ENCODE results near the gene HAO2.

HAO2 gene

DNA sequence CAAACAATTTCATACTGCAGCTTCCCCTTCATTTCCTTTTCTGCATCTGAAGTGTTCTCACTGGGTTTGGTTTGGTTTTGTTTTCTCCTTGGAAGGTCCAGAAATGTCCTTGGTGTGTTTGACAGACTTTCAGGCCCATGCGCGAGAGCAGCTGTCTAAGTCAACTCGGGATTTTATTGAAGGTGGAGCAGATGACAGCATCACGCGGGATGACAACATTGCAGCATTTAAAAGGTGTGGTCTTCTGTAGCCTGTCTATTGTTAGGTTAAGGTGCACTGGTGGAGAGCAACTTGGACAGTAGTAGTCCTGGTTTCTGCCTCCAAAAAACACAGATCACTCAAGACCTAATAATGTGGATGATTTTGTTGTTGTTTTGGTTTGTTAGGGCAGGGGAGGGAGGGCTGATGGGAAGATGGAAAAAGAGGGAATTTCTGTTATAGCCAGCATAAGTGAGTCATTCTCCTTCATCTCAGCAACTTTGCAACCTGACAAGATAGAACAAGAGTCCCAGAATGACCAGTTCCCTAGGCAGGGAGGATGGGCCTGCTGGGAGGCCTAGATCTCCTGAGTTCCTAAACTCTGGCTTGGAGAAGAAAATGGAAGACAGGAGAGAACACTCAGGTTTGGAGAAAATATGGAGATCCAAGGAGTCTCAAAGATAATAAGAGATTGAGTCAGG lies 12.5 kb downstream of the HAO2 start:
- Mint-ChIP-seq H3K4me1 (ENCODE audit: low read depth) (no peaks in the 10 kb centered on the region), H3K27me3 (peaks cover 11% of the 10 kb centered on the region), H3K36me3 (ENCODE audit: low read depth) (no peaks in the 10 kb centered on the region), H3K27ac (no peak overlapping the region), H3K4me3 (no peak overlapping the region), H3K9me3 (no peaks in the 10 kb centered on the region)

DNA sequence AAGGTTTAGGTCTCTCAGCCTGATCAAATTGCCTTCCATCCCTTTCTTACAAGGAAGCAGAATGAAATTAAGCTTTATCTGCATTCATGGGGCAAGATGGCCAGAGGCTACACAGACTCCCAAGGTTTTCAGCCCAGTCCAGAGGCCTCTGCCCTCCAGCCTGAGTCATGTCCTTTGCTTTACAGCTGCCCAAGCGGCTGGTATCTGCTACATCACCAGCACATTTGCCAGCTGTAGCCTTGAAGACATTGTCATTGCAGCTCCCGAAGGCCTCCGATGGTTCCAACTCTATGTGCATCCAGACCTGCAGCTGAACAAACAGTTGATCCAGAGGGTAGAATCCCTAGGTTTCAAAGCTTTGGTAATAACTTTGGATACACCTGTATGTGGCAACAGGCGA lies 16.0 kb downstream of the HAO2 start:
- Mint-ChIP-seq H3K36me3 (ENCODE audit: low read depth) (no peaks in the 10 kb centered on the region), H3K27ac (no peak overlapping the region), H3K4me1 (ENCODE audit: low read depth) (no peaks in the 10 kb centered on the region), H3K9me3 (no peaks in the 10 kb centered on the region), H3K27me3 (peaks cover 14% of the 10 kb centered on the region), H3K4me3 (no peak overlapping the region)

DNA sequence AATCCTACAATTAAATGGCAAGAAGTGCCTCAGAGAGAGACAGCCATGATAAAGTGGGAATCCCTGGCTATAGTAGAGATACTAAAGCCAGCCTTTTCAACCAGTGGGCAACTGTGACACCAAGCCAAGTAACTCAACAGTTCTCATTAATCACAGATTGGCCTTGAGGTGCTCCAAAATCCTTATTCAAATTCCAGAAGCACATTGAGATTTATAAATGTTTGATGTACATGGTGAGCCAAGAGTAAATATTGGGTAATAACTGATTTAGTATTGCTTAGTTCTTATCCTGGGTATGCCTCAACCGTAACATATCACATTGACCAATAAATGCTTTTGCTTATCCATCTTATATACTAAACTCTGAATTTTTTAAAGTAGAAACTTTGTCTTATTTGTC lies 17.1 kb downstream of the HAO2 start:
- H3K4me1 Mint-ChIP-seq (ENCODE audit: low read depth), result no peaks in the 10 kb centered on the region
- no peaks in the 10 kb centered on the region for H3K36me3 Mint-ChIP-seq (ENCODE audit: low read depth)
- H3K9me3 Mint-ChIP-seq, result no peaks in the 10 kb centered on the region
- H3K27me3 Mint-ChIP-seq, result peaks cover 4% of the 10 kb centered on the region
- no peak overlapping the region for H3K27ac Mint-ChIP-seq
- H3K4me3 Mint-ChIP-seq, result no peak overlapping the region

DNA sequence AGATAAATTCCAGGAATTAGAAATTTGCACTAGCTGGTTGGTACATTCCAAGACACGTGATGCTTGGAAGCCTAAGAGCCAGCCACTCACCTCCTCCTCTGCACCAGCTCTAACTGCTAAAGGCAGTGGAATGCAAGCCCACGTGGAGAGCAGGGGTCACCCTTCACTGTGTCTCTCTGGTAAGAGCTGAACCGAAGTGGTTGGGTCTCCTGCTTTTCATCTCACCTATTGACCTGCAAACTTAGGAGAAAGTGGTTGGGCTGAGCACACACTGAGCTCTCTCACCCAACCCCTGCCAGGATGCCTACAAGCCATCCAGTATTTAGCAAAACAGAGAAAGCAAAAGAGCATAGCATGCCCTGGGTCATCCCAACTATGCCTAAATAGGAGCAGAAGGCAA lies 19.3 kb downstream of the HAO2 start:
- H3K36me3 Mint-ChIP-seq (ENCODE audit: low read depth), result no peaks in the 10 kb centered on the region
- no peaks in the 10 kb centered on the region for H3K4me1 Mint-ChIP-seq (ENCODE audit: low read depth)
- H3K4me3 Mint-ChIP-seq, result no peak overlapping the region
- H3K9me3 Mint-ChIP-seq, result no peaks in the 10 kb centered on the region
- no peak overlapping the region for H3K27ac Mint-ChIP-seq
- H3K27me3 Mint-ChIP-seq, result peaks cover 4% of the 10 kb centered on the region

DNA sequence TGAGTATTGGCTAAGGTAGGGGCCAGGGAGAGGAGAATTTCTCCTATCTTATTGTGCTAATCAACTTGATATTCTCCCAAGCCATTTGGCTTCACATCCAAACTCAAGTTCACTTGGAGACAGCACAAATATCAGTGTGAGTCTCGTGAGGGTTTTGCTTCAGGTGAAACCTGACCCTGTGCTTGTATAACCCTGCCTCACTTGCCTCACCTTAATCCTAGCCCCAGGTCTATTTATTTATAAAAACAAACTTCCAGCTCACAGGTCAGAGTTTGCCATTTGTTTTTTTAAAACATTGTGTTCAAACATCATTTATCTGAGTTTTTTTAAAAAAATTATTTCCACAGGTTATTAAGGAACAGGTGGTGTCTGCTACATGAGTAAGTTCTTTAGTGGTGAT lies 19.9 kb downstream of the HAO2 start:
- Mint-ChIP-seq H3K4me3 (no peak overlapping the region), H3K27me3 (peaks cover 4% of the 10 kb centered on the region), H3K9me3 (no peaks in the 10 kb centered on the region), H3K4me1 (ENCODE audit: low read depth) (no peaks in the 10 kb centered on the region), H3K27ac (no peak overlapping the region), H3K36me3 (ENCODE audit: low read depth) (no peaks in the 10 kb centered on the region)

DNA sequence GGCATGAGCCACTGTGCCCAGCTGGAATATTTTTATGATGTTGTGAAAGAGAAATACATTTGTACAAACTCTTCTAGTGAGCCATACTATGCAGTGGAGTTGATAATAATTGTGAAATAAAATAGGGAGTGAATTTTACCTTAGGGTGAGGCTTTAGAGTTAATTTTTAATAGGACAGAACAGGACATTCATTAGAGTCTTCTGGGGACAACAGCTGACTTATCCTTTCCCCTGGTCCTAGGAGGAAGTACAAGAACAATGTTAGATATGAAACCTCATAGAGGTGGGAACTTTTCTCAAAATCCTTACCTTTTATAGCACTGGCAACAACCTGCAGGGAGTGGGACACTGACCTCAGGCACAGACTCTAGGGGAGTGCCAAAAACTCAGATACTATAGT lies 21.9 kb downstream of the HAO2 start:
- Mint-ChIP-seq H3K4me3 (no peak overlapping the region), H3K9me3 (peaks cover 3% of the 10 kb centered on the region), H3K36me3 (ENCODE audit: low read depth) (no peaks in the 10 kb centered on the region), H3K27me3 (peaks cover 9% of the 10 kb centered on the region), H3K4me1 (ENCODE audit: low read depth) (no peaks in the 10 kb centered on the region), H3K27ac (no peak overlapping the region)

DNA sequence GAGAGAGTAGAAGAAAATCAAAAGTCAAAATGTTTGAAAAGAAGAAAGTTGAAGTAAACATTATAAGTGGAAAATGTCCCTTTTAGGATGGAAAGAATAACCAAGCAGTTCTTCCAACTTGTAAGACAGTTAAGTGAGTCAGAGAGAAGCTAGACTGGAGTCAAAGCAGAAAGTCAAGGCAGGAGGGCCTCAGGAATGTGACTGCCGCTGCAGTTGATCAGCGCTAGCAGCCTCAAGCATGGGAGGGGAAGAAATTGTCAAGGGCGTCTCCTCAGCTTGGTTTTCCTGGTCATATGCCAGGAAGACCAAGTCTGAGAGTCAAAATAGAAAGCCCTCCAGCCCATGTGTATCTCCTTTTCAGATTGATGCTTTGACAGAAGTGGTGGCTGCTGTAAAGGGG lies 23.2 kb downstream of the HAO2 start:
- no peak overlapping the region for H3K4me3 Mint-ChIP-seq
- peaks cover 12% of the 10 kb centered on the region for H3K27me3 Mint-ChIP-seq
- H3K9me3 Mint-ChIP-seq, result peaks cover 3% of the 10 kb centered on the region
- H3K27ac Mint-ChIP-seq, result no peak overlapping the region
- no peaks in the 10 kb centered on the region for H3K4me1 Mint-ChIP-seq (ENCODE audit: low read depth)
- no peaks in the 10 kb centered on the region for H3K36me3 Mint-ChIP-seq (ENCODE audit: low read depth)

DNA sequence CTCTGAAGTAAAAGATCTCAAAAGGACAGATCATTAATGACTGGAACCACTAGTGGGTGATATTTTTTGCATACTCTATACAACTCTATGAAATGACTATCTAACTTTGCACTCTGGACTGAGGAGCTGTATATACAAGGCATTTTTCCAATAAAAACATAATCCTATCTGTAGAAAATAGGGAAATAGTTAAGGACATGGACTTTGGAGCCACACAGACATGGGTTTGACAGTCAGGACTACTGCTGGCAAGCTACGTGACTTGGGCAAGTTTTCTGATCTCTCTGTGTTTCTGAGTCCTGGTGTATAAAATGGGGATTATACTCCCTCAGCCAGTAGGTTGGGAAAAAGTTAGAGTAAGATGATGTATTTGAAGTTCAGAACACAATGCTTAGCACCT lies 25.5 kb downstream of the HAO2 start:
- Mint-ChIP-seq H3K4me3 (no peak overlapping the region), H3K36me3 (ENCODE audit: low read depth) (no peaks in the 10 kb centered on the region), H3K27me3 (peaks cover 13% of the 10 kb centered on the region), H3K4me1 (ENCODE audit: low read depth) (no peaks in the 10 kb centered on the region), H3K9me3 (peaks cover 3% of the 10 kb centered on the region), H3K27ac (no peak overlapping the region)

DNA sequence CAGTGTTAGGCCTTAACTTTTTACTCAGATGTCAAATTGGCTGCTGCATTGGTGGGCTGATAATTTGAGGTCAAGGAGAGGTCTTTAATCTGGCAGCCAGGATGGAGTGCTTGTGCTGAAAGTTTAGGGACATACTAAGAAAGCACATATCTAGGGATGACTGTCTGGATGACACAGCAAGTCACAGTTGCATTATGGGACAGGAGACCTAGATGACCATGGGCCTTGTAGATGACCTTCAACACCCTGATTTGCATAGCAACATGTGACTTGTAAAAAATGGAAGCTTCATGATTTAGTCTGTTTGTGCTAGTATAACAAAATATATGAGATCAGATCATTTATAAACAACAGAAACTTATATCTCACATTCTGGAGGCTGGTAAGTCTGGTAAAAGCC lies 28.4 kb downstream of the HAO2 start:
- Mint-ChIP-seq H3K36me3 (ENCODE audit: low read depth) (no peaks in the 10 kb centered on the region), H3K9me3 (peaks cover 3% of the 10 kb centered on the region), H3K27ac (no peak overlapping the region), H3K4me1 (ENCODE audit: low read depth) (no peaks in the 10 kb centered on the region), H3K27me3 (peaks cover 9% of the 10 kb centered on the region), H3K4me3 (no peak overlapping the region)

DNA sequence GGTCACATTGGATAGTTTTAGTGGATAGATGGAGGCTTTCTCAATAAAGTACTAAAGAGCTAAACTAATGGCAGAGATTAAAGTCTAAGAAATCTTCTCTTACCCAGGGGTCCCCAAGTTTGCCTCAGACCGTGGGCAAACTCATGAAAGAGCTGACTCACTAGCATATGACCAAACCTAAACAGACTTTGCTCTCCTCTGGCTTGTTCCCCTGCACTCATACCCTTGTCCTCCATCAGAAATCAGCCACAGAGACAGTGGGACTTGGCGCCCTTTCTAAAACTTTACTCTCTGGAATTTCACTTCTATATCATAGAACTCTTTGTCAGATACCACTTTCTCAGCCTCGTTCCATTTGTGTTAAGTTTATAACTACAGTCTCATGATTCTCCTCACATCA lies 29.4 kb downstream of the HAO2 start:
- Mint-ChIP-seq H3K9me3 (peaks cover 3% of the 10 kb centered on the region), H3K27me3 (peaks cover 16% of the 10 kb centered on the region)

DNA sequence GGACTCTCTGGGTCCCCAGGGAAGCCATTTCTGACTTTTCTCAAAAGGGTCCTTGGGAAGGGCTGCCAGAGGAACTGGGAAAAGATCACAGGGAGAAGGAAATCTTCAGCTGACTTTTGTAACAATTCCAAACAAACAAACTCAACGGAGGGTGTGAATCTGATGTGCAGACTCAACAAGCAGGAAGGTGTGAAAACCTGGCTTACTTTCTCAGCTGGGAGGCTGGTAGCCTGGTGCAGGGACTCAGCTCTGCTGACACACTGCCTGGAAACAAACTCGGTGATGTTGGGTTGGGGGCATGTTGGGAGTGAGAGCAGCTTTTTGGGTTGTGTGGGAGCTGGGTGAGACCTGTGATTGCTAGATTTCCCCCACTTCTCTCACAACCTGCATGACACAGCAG lies 36.2 kb downstream of the HAO2 start:
- Mint-ChIP-seq H3K27ac (no peak overlapping the region), H3K4me1 (ENCODE audit: low read depth) (no peaks in the 10 kb centered on the region), H3K9me3 (peaks cover 8% of the 10 kb centered on the region), H3K36me3 (ENCODE audit: low read depth) (no peaks in the 10 kb centered on the region), H3K4me3 (no peak overlapping the region), H3K27me3 (peaks cover 20% of the 10 kb centered on the region)

More for the DNA sequence above, 29.4 kb downstream of the HAO2 start:
- H3K4me3 Mint-ChIP-seq, result no peak overlapping the region
- no peaks in the 10 kb centered on the region for H3K36me3 Mint-ChIP-seq (ENCODE audit: low read depth)
- H3K27ac Mint-ChIP-seq, result no peak overlapping the region
- H3K4me1 Mint-ChIP-seq (ENCODE audit: low read depth), result no peaks in the 10 kb centered on the region

DNA sequence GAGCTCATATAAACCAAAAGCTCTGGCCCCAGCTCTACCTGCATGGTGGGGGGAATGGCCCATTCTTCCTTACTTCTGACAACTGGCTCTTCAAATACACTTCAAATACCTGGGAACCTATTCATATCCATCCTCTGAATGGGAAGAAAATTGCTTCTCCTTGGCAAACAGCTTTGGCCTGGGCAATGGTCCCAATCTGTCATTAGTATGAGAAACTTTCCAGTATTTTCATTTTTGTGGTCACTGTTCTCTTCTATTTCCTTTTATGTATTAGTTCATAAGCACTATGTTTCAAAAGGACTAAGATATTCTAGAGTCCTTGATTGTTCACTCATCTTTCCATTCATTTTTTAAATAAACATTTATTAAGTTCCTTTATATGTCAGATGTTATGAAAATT lies 41.1 kb downstream of the HAO2 start:
- no peak overlapping the region for H3K27ac Mint-ChIP-seq
- peaks cover 10% of the 10 kb centered on the region for H3K27me3 Mint-ChIP-seq
- H3K4me3 Mint-ChIP-seq, result no peak overlapping the region
- H3K9me3 Mint-ChIP-seq, result peaks cover 13% of the 10 kb centered on the region
- H3K36me3 Mint-ChIP-seq (ENCODE audit: low read depth), result no peaks in the 10 kb centered on the region
- H3K4me1 Mint-ChIP-seq (ENCODE audit: low read depth), result no peaks in the 10 kb centered on the region

DNA sequence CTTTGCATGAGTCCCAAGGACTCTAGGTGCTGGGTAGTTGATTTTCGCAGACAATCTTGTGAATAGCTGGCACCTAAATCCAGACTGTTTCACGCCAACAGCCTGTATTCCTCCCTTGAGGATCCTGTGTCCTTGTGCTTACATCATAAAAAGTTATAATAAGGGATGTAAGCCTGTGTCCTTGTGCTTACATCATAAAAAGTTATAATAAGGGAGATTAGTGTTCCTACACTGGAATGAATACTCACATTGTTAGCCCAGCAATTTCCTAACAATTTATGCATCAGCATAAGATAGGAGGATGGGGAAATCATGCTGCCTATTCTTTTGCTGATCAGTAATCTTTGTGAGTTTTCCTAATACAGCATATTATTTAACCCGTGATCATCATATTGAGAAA lies 42.4 kb downstream of the HAO2 start:
- Mint-ChIP-seq H3K4me1 (ENCODE audit: low read depth) (no peaks in the 10 kb centered on the region), H3K4me3 (no peak overlapping the region), H3K9me3 (peaks cover 13% of the 10 kb centered on the region), H3K27me3 (peaks cover 6% of the 10 kb centered on the region), H3K36me3 (ENCODE audit: low read depth) (no peaks in the 10 kb centered on the region), H3K27ac (no peak overlapping the region)

DNA sequence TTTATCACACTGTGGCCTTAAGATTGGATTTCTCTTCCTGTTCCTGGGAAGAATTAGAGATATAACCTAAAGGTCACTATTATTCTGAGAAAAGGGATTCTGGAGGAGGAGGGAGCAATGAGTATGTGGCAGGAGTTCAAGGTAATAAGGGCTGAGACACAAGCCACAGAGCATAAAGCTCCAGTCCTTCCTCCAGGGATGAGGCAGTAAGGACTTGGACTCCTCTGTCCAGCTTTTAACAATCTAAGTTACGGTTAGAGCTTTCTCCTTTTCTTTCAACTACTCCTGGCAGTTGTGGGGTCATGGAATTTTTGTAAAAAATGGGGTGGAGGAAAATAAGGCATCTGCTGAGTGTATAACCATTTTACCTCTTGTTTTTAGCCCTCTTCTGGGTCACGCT lies 46.4 kb downstream of the HAO2 start, which contains the start of gene HSD3B2:
TSS of gene HSD3B2 (plus strand) at position 201 of the 400 bp plus-strand sequence. CDS start 270 bp downstream, outside the sequence.
- H3K27me3 Mint-ChIP-seq, result peaks cover 5% of the 10 kb centered on the region
- no peak within 1 kb of the TSS for H3K27ac Mint-ChIP-seq
- H3K36me3 Mint-ChIP-seq (ENCODE audit: low read depth), result no peaks in the 10 kb centered on the region
- peaks cover 5% of the 10 kb centered on the region for H3K9me3 Mint-ChIP-seq
- no peak within 1 kb of the TSS for H3K4me3 Mint-ChIP-seq
- no peaks in the 10 kb centered on the region for H3K4me1 Mint-ChIP-seq (ENCODE audit: low read depth)

DNA sequence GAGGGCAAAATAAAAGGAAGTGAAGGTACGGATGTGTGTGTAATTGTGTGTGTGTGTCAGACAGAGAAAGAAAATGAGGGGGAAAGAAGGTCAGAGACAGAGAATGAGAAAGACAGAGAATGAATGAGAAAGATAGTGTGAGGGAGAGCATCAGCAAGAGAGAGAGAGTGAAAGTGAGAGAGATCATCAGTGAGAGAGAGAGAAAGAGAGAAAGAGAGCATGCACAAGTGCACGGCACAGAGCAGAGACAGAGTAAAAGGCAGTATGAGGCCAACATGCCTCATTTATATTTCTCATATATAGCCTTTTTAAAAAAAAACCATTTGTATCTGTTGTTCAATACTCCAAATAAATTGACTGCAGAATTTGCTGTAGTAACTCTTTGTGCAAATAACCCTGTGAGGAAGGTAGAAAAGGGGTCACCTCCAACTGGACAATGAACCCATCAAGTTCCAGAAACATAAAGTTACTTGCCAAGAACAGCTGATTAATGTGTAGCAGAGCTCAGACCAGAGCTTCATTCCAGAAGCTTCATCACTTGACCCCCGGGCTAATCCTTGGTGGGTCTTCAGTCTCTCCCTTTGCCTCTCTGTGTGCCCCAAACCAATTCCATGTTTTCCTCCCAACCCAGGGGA lies 47.5 kb downstream of the HAO2 start:
- H3K27me3 Mint-ChIP-seq, result no peaks in the 10 kb centered on the region
- H3K27ac Mint-ChIP-seq, result no peak overlapping the region
- H3K36me3 Mint-ChIP-seq (ENCODE audit: low read depth), result no peaks in the 10 kb centered on the region
- H3K4me1 Mint-ChIP-seq (ENCODE audit: low read depth), result no peaks in the 10 kb centered on the region
- H3K4me3 Mint-ChIP-seq, result no peak overlapping the region
- no peaks in the 10 kb centered on the region for H3K9me3 Mint-ChIP-seq

DNA sequence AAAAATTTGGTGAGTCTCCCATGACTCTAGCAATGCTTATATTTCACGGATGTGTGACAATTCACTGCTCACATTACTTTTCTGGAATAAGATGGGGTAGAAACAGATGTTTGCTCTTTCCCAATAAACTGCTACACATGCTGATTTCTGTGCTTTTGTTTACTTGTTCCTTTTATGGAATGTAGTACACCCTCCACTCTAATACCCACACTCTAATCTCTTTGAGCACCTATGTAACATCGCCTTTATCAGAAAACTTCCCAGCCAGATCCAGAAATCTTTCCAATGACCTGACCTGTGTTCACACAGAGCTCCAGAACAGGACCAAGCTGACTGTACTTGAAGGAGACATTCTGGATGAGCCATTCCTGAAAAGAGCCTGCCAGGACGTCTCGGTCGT lies 50.5 kb downstream of the HAO2 start:
- Mint-ChIP-seq H3K9me3 (no peaks in the 10 kb centered on the region), H3K4me3 (no peak overlapping the region), H3K4me1 (ENCODE audit: low read depth) (no peaks in the 10 kb centered on the region), H3K27me3 (no peaks in the 10 kb centered on the region), H3K36me3 (ENCODE audit: low read depth) (no peaks in the 10 kb centered on the region), H3K27ac (no peak overlapping the region)
